SK-N-MC (cell line): Measurements from ENCODE around the gene OLIG3.

ENCODE experiments used
- EZH2 ChIP-seq: fragments of 200-600 bp; sonication (generic); IDR thresholded peaks from one replicate; pipeline ENCODE4 v1.6.1; 2017; ENCODE audit warnings: antibody characterized with exemption
- POLR2AphosphoS5 ChIP-seq: IDR thresholded peaks from 2 replicates; pipeline ENCODE4 v1.6.1; 2012; ENCODE audit warnings: mild to moderate bottlenecking, low read depth, low read length, borderline replicate concordance

DNA sequence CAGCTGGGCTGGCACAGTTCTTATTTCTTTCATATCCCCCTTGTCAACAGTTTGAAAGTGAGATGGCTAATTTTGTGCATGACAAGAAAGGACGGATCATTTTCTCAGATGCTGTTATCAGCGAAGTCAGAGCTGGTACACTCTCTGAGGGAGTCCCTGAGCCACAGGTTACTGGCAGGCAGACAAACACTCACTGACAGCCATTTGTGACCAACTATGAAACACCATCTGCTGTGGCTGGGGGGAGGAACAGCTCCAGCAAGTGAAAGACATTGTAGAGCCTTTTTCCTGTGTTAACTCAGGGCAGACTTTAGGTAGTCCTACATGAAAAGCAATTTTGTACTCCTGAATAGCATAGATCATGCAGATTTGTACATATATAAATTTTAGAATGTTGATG, 22.2 kb downstream of the OLIG3 start:
- no peak for TF ChIP-seq EZH2
- TF ChIP-seq POLR2AphosphoS5: no peak
